A375 (cell line): ENCODE measurements around the gene SPTBN5. TPM values are rescaled to one million over a fixed set of nuclear protein-coding genes. Genes with fewer than 3 reads are reported as not detected.

ENCODE experiments used
- small RNA-seq: library from RNA; depleted of rRNA; stranded (forward); fragments of <200 nt; gene quantifications from one replicate; pipeline ENCODE3, GENCODE V24; 2014
- total RNA-seq: library from RNA; depleted of rRNA; stranded (reverse); fragments of >200 nt; shearing (Covaris generic); gene quantifications from 2 replicates; pipeline ENCODE4 v1.2.3, GENCODE V29; 2014; rRNA removed

The SPTBN5 gene
- 2.1 and 2.3 TPM in 2 replicates for total RNA-seq

GRCh38 chr15:41893422-41894250, at the start of gene SPTBN5:
TSS of gene SPTBN5 (minus strand) at chr15:41894053. CDS start at chr15:41893497, 556 bp downstream.

DNA sequence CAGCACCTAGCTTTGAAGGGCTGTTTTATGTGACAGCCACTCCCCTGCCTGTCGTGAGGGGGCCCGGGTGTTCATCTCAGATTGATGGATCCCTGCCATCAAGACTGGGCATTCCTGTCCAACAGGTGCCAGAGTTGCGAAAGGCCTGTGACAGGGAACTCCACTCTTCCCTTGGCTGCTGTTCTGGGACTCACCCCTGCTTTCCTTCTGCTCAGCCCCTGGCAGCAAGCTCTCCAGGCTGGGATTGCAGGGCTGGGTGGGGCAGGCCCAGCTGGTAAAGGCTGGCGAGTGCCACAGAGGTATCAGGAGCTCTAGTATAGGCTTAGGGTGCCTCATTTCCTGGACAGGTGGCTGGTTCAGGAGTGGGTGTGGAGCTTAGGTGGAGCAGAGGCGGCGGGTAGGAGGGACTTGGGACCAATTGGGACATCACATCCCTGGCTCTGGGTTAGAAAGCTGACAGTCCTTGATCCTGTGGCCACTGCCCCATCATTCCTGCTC, 55.4 kb downstream of the SPTBN5 start, which contains the start of gene PLA2G4B:
PLA2G4B (plus strand) TSS at position 448 of the 498 bp plus-strand sequence. CDS start 67 bp downstream, outside the sequence.

DNA sequence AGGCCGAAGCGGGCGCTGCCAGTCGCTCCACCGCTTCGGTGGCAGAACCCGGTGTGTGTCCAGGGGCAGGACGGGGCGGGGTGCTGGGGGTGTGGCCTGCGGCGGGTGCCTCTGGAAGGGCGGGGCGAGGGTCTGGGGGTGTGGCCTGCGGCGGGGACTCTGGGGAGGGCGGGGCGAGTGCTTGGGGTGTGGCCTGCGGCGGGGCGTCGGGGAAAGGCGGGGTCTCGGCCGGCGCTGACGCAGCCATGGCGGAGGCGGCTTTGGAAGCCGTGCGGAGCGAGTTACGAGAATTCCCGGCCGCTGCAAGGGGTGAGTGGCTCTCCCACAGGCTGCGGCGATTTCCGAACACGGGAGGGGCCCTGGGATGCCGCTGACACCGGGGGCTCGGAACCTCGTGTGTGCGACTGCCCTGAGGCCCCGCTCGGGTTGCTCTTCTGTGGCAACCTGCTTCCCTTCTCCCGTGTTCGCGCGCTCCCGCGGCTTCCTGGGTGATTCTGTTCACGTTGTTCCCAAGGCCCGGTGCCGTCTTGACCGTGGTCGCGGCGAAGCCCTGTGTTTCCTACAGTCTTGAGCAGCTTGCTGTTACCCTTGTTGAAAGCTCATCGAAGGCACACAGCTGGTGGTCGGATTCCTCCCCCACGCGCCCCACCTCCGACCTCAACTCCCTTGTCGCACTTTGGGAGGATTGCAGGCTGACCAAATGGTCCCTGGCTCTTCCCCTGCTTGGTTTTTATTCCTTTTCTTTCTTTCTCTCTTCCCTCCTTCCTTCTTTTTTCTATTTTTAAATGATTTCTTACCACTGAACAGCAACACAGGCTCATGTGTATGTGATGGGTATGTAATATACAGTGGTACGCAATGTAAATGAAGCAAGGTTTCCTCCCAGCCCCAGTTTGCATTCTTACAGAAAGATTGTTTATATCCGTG, 65.7 kb downstream of the SPTBN5 start, which contains the start of gene JMJD7:
JMJD7 (plus strand) TSS at position 213 of the 927 bp plus-strand sequence; CDS start at position 246, 33 bp downstream.

Small RNA genes lying within 50 kb of the gene (small RNA-seq; reads per million reads assigned to genes)
- not detected for gene JMJD7-PLA2G4B
- gene MIR4310 = not detected
- not detected for gene RNA5SP393

Other genes starting within 250 kb of the SPTBN5 start
- gene MGA, start 233.6 kb downstream of the SPTBN5 start, total RNA-seq = 14.1 and 21.2 TPM in 2 replicates
- 22.1 and 23.2 TPM in 2 replicates for gene MAPKBP1, start 119.6 kb downstream of the SPTBN5 start, total RNA-seq
- 9.4 and 9.9 TPM in 2 replicates for gene JMJD7, start 66.0 kb downstream of the SPTBN5 start, total RNA-seq
- gene PLA2G4B, start 55.2 kb downstream of the SPTBN5 start, total RNA-seq = 4.4 and 5.4 TPM in 2 replicates
- gene EHD4, start 78.5 kb upstream of the SPTBN5 start, total RNA-seq = 41.8 and 48.1 TPM in 2 replicates
- not detected in 2 replicates for gene PLA2G4E, start 127.0 kb upstream of the SPTBN5 start, total RNA-seq
- gene PLA2G4D, start 200.5 kb upstream of the SPTBN5 start, total RNA-seq = not detected in 2 replicates